Thoracic aorta (tissue), 2 donors: Measurements from ENCODE around the gene MSI2. TPM values are rescaled to one million over a fixed set of nuclear protein-coding genes. Genes with fewer than 3 reads are reported as not detected.

ENCODE experiments used
- ATAC-seq: fragments of 150-250 bp; one replicate; pipeline ENCODE4 v1.8.0; 2017; ENCODE audit warnings: low read depth; ENCODE audit not compliant: insufficient number of reproducible peaks, low FRiP score
- DNase-seq: peaks from one replicate; pipeline ENCODE4 v3.0.0-alpha.2; 2020; ENCODE audit warnings: low spot score
- H3K27ac ChIP-seq, 2 donors: fragments of 200-600 bp; sonication (generic); 1 replicate in 1 of 2; 2 replicates in 1 of 2; pipeline ENCODE4 v1.5.1; 2016; ENCODE audit warnings: mild to moderate bottlenecking in 2 of 2, moderate library complexity in 2 of 2
- H3K27me3 ChIP-seq: fragments of 200-600 bp; sonication (generic); replicated peaks from 2 replicates; pipeline ENCODE4 v1.6.0; 2016; ENCODE audit warnings: mild to moderate bottlenecking; ENCODE audit not compliant: insufficient read depth
- H3K36me3 ChIP-seq: fragments of 200-600 bp; sonication (generic); one replicate; pipeline ENCODE4 v1.5.1; 2016
- H3K4me1 ChIP-seq, 2 donors: fragments of 200-600 bp; sonication (generic); 1 replicate in 1 of 2; 2 replicates in 1 of 2; pipeline versions ENCODE4 v1.5.1 to v1.6.0; 2016; ENCODE audit warnings: low read depth in 2 of 2, mild to moderate bottlenecking in 1 of 2; ENCODE audit not compliant: control insufficient read depth in 1 of 2
- H3K4me3 ChIP-seq: fragments of 200-600 bp; sonication (generic); 2 replicates; pipeline ENCODE4 v1.5.1; 2016; ENCODE audit warnings: mild to moderate bottlenecking
- H3K9me3 ChIP-seq: fragments of 200-600 bp; sonication (generic); 2 replicates; pipeline ENCODE4 v1.5.1; 2016
- CTCF ChIP-seq: fragments of 200-600 bp; sonication (generic); IDR thresholded peaks from one replicate; pipeline ENCODE4 v1.5.1; 2019; ENCODE audit warnings: antibody characterized with exemption
- total RNA-seq, 2 donors: library from RNA; depleted of rRNA; stranded (reverse); fragments of >200 nt; gene quantifications; one replicate each; pipeline versions ENCODE4 v1.1.0 to v1.2.3, GENCODE V29; 2016

The MSI2 gene
- total RNA-seq, 2 donors from 2014 or later, result 32.1 to 46.2 TPM

GRCh38 chr17:57308543-57309186, 52.3 kb downstream of the MSI2 start:
- Histone ChIP-seq H3K27ac (no peak overlapping the region), H3K36me3 (no peaks in the 10 kb centered on the region), H3K9me3 (no peaks in the 10 kb centered on the region), H3K4me3 (no peak overlapping the region), H3K4me1 (no peaks in the 10 kb centered on the region), H3K27me3 (no peaks in the 10 kb centered on the region)
- no peak for TF ChIP-seq CTCF
- DNase-seq, result no peak
- ATAC-seq, result no peak

DNA sequence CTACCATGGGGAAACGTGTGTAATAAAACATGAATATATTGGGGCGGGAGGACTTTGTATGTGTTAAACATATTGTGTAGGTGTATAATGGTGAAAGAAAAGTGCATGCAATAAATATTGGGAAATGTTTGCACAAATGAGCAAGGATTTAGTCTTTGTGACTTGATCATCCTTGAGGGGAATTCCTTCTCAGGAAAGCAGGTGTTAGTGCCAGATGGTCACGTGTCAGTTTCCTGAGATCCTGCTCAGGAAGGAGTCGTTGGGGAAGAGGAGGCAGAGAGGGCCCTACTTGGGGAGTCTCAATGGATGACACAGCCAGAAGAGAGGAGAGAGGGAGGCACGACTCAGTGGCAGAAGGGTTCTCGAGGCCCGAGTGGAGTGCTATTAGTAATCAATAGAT, 53.2 kb downstream of the MSI2 start:
- Histone ChIP-seq H3K4me1 (no peaks in the 10 kb centered on the region), H3K36me3 (no peaks in the 10 kb centered on the region), H3K27ac (no peak overlapping the region), H3K27me3 (no peaks in the 10 kb centered on the region), H3K9me3 (no peaks in the 10 kb centered on the region), H3K4me3 (no peak overlapping the region)
- DNase-seq (no peak), ATAC-seq (no peak)
- TF ChIP-seq CTCF, result no peak

GRCh38 chr17:57311281-57312216, 55.2 kb downstream of the MSI2 start:
- ATAC-seq, result no peak
- no peaks in the 10 kb centered on the region for H3K9me3 ChIP-seq
- TF ChIP-seq CTCF, result no peak
- H3K4me3 ChIP-seq, result no peak overlapping the region
- H3K27me3 ChIP-seq, result no peaks in the 10 kb centered on the region
- H3K36me3 ChIP-seq, result no peaks in the 10 kb centered on the region
- H3K27ac ChIP-seq, result no peak overlapping the region
- no peak for DNase-seq
- H3K4me1 ChIP-seq, result no peaks in the 10 kb centered on the region

DNA sequence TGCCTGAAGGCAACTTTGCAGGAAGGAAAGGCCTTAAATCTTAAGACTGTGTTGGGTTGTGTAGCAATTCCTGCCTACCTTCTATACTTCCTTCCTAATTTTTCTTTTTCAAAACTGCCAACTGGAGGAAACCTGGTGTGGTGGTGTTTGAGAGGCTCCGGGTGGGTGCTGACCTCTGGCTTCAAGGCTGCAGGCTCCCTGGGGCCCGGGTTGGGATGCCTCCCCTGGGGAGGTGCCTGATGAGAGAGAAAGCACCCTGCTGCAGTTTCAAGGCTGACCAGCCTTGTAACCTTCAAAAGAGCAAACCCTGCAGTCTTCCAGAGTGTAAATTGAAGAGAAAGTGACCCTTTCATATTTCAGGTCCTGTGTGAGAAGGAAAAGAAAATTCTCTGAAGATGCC, 55.9 kb downstream of the MSI2 start:
- H3K36me3 ChIP-seq, result no peaks in the 10 kb centered on the region
- no peak overlapping the region for H3K4me3 ChIP-seq
- no peak overlapping the region for H3K27ac ChIP-seq
- DNase-seq, result no peak
- H3K9me3 ChIP-seq, result no peaks in the 10 kb centered on the region
- TF ChIP-seq CTCF, result no peak
- ATAC-seq, result no peak
- H3K27me3 ChIP-seq, result no peaks in the 10 kb centered on the region
- no peaks in the 10 kb centered on the region for H3K4me1 ChIP-seq

- Histone ChIP-seq H3K36me3 (no peaks in the 10 kb centered on the region), H3K27me3 (no peaks in the 10 kb centered on the region), H3K27ac (no peak overlapping the region), H3K9me3 (no peaks in the 10 kb centered on the region), H3K4me3 (no peak overlapping the region), H3K4me1 (no peaks in the 10 kb centered on the region)
- ATAC-seq, result no peak
- TF ChIP-seq CTCF, result no peak
- no peak for DNase-seq
Observed at GRCh38 chr17:57313097-57313835, 56.9 kb downstream of the MSI2 start.
